GM12878 (cell line): ENCODE data around the gene PSMD11. TPM values are rescaled to one million over a fixed set of nuclear protein-coding genes. Genes with fewer than 3 reads are reported as not detected.

ENCODE experiments used
- BCL11A ChIP-seq: IDR thresholded peaks from 2 replicates; pipeline ENCODE4 v1.6.1; 2011; ENCODE audit warnings: low read depth, low read length
- BHLHE40 ChIP-seq, 2 experiments: fragments of 450-650 bp in 1 of 2; IDR thresholded peaks; 2 replicates each; pipeline ENCODE4 v1.6.1; 2011 to 2017; ENCODE audit warnings: low read depth in 2 of 2, borderline replicate concordance in 1 of 2, improper control_type of control experiment in 1 of 2, low read length in 1 of 2, mild to moderate bottlenecking in 1 of 2
- CHD2 ChIP-seq: IDR thresholded peaks from 2 replicates; pipeline ENCODE4 v1.6.1; 2011; ENCODE audit warnings: low read depth, low read length, improper control_type of control experiment, borderline replicate concordance
- CREB1 ChIP-seq: IDR thresholded peaks from 2 replicates; pipeline ENCODE4 v1.6.1; 2012; ENCODE audit warnings: low read depth, mild to moderate bottlenecking, inconsistent platforms
- EED ChIP-seq: sonication (generic); IDR thresholded peaks from 2 replicates; pipeline ENCODE4 v1.6.1; 2016; ENCODE audit warnings: antibody characterized with exemption, low read depth
- EP300 ChIP-seq, 2 experiments: fragments of 150-350 bp in 1 of 2; IDR thresholded peaks; 2 replicates each; pipeline ENCODE4 v1.6.1; 2011 to 2012; ENCODE audit warnings: low read depth in 2 of 2, low read length in 2 of 2, borderline replicate concordance in 1 of 2, improper control_type of control experiment in 1 of 2, inconsistent platforms in 1 of 2; ENCODE audit not compliant: control insufficient read depth in 1 of 2
- ESRRA ChIP-seq: IDR thresholded peaks from 2 replicates; pipeline ENCODE4 v1.6.1; 2012; ENCODE audit warnings: mild to moderate bottlenecking, low read length, improper control_type of control experiment
- HDGF ChIP-seq: fragments of 450-650 bp; IDR thresholded peaks from 2 replicates; pipeline ENCODE4 v1.6.1; 2016; ENCODE audit warnings: antibody characterized with exemption
- IRF3 ChIP-seq: fragments of 450-650 bp; IDR thresholded peaks from 2 replicates; pipeline ENCODE4 v1.6.1; 2014; ENCODE audit warnings: mild to moderate bottlenecking
- LARP7 ChIP-seq: fragments of 450-650 bp; IDR thresholded peaks from 2 replicates; pipeline ENCODE4 v1.6.1; 2017; ENCODE audit warnings: mild to moderate bottlenecking
- NBN ChIP-seq: fragments of 450-650 bp; IDR thresholded peaks from 2 replicates; pipeline ENCODE4 v1.6.1; 2016
- NFIC ChIP-seq: IDR thresholded peaks from 2 replicates; pipeline ENCODE4 v1.6.1; 2012; ENCODE audit warnings: low read depth, mild to moderate bottlenecking, inconsistent platforms, low read length, moderate library complexity
- PML ChIP-seq: IDR thresholded peaks from 2 replicates; pipeline ENCODE4 v1.6.1; 2012; ENCODE audit warnings: low read length, inconsistent platforms
- RUNX3 ChIP-seq: IDR thresholded peaks from 2 replicates; pipeline ENCODE4 v1.6.1; 2012; ENCODE audit warnings: low read length, inconsistent platforms
- ZBED1 ChIP-seq: IDR thresholded peaks from 2 replicates; pipeline ENCODE4 v1.6.1; 2016; ENCODE audit warnings: borderline replicate concordance
- ZNF592 ChIP-seq: fragments of 450-650 bp; IDR thresholded peaks from 2 replicates; pipeline ENCODE4 v1.6.1; 2017; ENCODE audit warnings: mild to moderate bottlenecking, moderate library complexity
- polyA plus RNA-seq, 11 experiments: library from polyadenylated mRNA; depleted of rRNA in 4 of 11; unstranded in 6 of 11; stranded (reverse) in 5 of 11; fragments of >200 nt; fragmentation: Nextera tagmentation in 4 of 11; fragmentation: Illumina TruSeq in 1 of 11; extraction: Ambion mirVana in 4 of 11; extraction: Trizol in 1 of 11; gene quantifications; 1 replicate in 1 of 11; 2 replicates in 10 of 11; pipeline versions ENCODE4 v1.2.1 to v1.2.3, GENCODE V29; 2011 to 2016; ENCODE audit warnings: inconsistent platforms in 2 of 11, missing spikeins in 2 of 11, low read depth in 1 of 11
- total RNA-seq, 4 experiments: library from RNA; depleted of rRNA in 3 of 4; stranded (reverse); fragments of >200 nt in 3 of 4; fragmentation: Illumina TruSeq in 1 of 4; extraction: Trizol in 1 of 4; gene quantifications; 2 replicates each; pipeline versions ENCODE4 v1.2.1 to v1.2.3, GENCODE V29; 2013 to 2021

The PSMD11 gene
- total and polyA plus RNA-seq, 10 of the 15 experiments (the other 5 are each of a cell fraction or from before 2014, with no cell fraction given): 84.1 to 319 (median 120) TPM

- TF ChIP-seq ZNF592: peak; percentile 24; the same call in 1 of the 2 replicates
- peak; percentile 89 for TF ChIP-seq ESRRA
- TF ChIP-seq CREB1: peak; percentile 65; the same call in 1 of the 2 replicates
- TF ChIP-seq NFIC: peak; percentile 59; the same call in 1 of the 2 replicates
- TF ChIP-seq LARP7: 0 out of 2 replicates have a peak, but pooled peaks have one; percentile 15
- TF ChIP-seq IRF3: no peak
- peak; percentile 65; the same call in 1 of the 2 replicates for TF ChIP-seq HDGF
- peak; percentile 77 for TF ChIP-seq PML
- TF ChIP-seq BHLHE40 (IDR thresholded peaks at IDR 0.05; ENCODE audit: borderline replicate concordance in 1 of 2, low read depth in 2 of 2, low read length in 1 of 2): peak in 1 of 2 experiments; percentile 42; a peak in 1 of 4 replicates
- TF ChIP-seq CHD2: peak; percentile 41; the same call in 1 of the 2 replicates
- TF ChIP-seq NBN: peak; percentile 77
- peak; percentile 30; the same call in 1 of the 2 replicates for TF ChIP-seq BCL11A
- peak; percentile 72 for TF ChIP-seq EED
- peak; percentile 34; the same call in 1 of the 2 replicates for TF ChIP-seq RUNX3
- TF ChIP-seq EP300 (IDR thresholded peaks at IDR 0.05; ENCODE audit: borderline replicate concordance in 1 of 2, control insufficient read depth in 1 of 2, low read depth in 2 of 2, low read length in 2 of 2): peak; percentile 45 to 59; a peak in 1 of 4 replicates
- TF ChIP-seq ZBED1: 0 out of 2 replicates have a peak, but pooled peaks have one; percentile 63
- TF ChIP-seq, all 136 proteins: peak for 37
These were observed 75.9 kb downstream of the PSMD11 start (continued) for GRCh38 chr17:32520104-32520701.
